Small intestine (tissue), 7 donors: ENCODE data around the gene PLCB4. TPM values are rescaled to one million over a fixed set of nuclear protein-coding genes. Genes with fewer than 3 reads are reported as not detected.

Experiments used
- DNase-seq, 2 donors: peaks; one replicate each; pipeline versions ENCODE4 v3.0.0 to v3.0.0-alpha.2; 2013
- FAIRE-seq: peaks from 2 replicates; lab custom pipeline; 2012; peaks lifted over from hg19 to GRCh38; lab: Jason Lieb, UNC
- H3K27ac ChIP-seq, 3 donors: one replicate each; pipeline ENCODE4 v1.5.1; 2013; ENCODE audit warnings: low read length in 2 of 3, mild to moderate bottlenecking in 2 of 3, control low read depth in 1 of 3, inconsistent platforms in 1 of 3, low read depth in 1 of 3, moderate library complexity in 1 of 3
- H3K27me3 ChIP-seq, 3 donors: one replicate each; pipeline ENCODE4 v1.6.1; 2013; ENCODE audit warnings: low read length in 3 of 3, inconsistent platforms in 1 of 3; ENCODE audit not compliant: control insufficient read depth in 3 of 3, insufficient read depth in 3 of 3
- H3K36me3 ChIP-seq, 3 donors: one replicate each; pipeline ENCODE4 v1.6.1; 2013; ENCODE audit warnings: low read length in 3 of 3, inconsistent platforms in 1 of 3, low read depth in 1 of 3, mild to moderate bottlenecking in 1 of 3, moderate library complexity in 1 of 3; ENCODE audit not compliant: control insufficient read depth in 3 of 3, insufficient read depth in 2 of 3
- H3K4me1 ChIP-seq, 3 donors: one replicate each; pipeline ENCODE4 v1.6.1; 2013; ENCODE audit warnings: low read length in 2 of 3, inconsistent platforms in 1 of 3, low read depth in 1 of 3, mild to moderate bottlenecking in 1 of 3, moderate library complexity in 1 of 3; ENCODE audit not compliant: control insufficient read depth in 3 of 3, insufficient read depth in 2 of 3
- H3K4me3 ChIP-seq, 3 donors: one replicate each; pipeline ENCODE4 v1.5.1; 2013; ENCODE audit warnings: low read length in 3 of 3, control low read depth in 1 of 3, inconsistent platforms in 1 of 3, low read depth in 1 of 3, mild to moderate bottlenecking in 1 of 3, moderate library complexity in 1 of 3
- H3K9me3 ChIP-seq, 2 donors: one replicate each; pipeline ENCODE4 v1.6.1; 2013; ENCODE audit warnings: low read depth in 1 of 2, low read length in 1 of 2; ENCODE audit not compliant: control insufficient read depth in 2 of 2, insufficient read depth in 1 of 2
- WGBS, 3 donors: extraction: QIAGEN DNeasy Blood & Tissue Kit; methylation state at CpG; one replicate each; pipeline ENCODE4 v1.1.7; 2013; 5-methylcytosine and 5-hydroxymethylcytosine counted together
- polyA plus RNA-seq, 4 donors: library from polyadenylated mRNA; stranded (reverse) in 3 of 4; unstranded in 1 of 4; fragments of 200-250 nt in 3 of 4; fragments of 120-200 nt in 1 of 4; gene quantifications; one replicate each; pipeline versions ENCODE4 v1.2.1 to v1.2.3, GENCODE V29; 2013
- donor health status: healthy with polysubstance abuse.
- donor health status: control.
- donor health status: control.
- donor health status: Bipolar disorder and iron deficiency.
- donor health status: healthy.

The PLCB4 gene
- polyA plus RNA-seq, 4 donors = under 0.01 to 14.4 (median 3.4) TPM

DNA sequence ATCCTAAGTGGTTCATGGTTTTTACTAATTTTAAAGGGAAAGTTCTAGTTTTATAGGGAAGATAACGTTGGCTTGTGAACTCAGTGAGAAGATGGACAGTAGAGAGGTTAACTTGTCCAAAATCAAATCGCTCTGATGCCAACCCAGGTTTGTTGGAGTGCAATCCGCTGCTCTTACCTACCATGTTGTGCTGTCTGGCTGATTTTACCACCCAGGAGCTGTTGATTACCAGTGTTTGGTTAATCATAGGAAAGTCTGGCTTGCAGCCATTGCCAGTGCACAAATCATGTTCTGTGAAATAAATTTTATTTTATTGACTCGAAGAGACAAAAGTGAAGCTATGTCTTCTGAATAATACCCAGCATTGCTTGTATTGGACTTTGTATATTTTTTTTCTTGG, 92.4 kb downstream of the PLCB4 start:
- no peaks in the 10 kb centered on the region for H3K9me3 ChIP-seq
- H3K27ac ChIP-seq = no peak overlapping the region
- DNase-seq = no peak
- H3K27me3 ChIP-seq = no peaks in the 10 kb centered on the region
- H3K4me3 ChIP-seq = no peak overlapping the region
- H3K4me1 ChIP-seq = no peaks in the 10 kb centered on the region
- 57 to 73% (median 65%) methylated on average over 4 of the region's 4 CpGs for WGBS, 3 donors
- no peaks in the 10 kb centered on the region for H3K36me3 ChIP-seq
- no peak for FAIRE-seq

DNA sequence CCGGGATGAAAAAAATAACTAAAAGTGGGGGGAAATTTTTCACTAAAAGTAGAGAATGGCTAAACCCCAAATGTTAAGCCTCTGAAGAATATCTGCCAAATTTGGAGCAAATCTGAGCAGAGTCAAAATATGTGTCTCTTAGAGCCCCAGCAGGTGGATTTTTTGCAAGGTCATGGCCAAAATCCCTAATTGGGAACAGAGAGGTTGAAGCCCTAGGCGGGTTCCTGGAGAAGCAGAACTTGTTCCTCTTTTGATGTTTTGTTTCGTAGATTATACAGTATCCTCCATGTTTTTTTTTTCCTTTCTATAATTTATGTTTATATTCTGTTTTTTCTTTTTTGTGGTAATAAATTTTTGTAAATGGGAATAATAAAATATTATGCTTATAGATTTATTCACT, 94.4 kb downstream of the PLCB4 start:
- no peak for DNase-seq
- Histone ChIP-seq H3K36me3 (no peaks in the 10 kb centered on the region), H3K9me3 (no peaks in the 10 kb centered on the region), H3K27ac (no peak overlapping the region), H3K27me3 (no peaks in the 10 kb centered on the region), H3K4me1 (no peaks in the 10 kb centered on the region), H3K4me3 (no peak overlapping the region)
- FAIRE-seq = no peak
- WGBS, 3 donors = 78 to 89% (median 78%) methylated on average over 3 of the region's 3 CpGs

DNA sequence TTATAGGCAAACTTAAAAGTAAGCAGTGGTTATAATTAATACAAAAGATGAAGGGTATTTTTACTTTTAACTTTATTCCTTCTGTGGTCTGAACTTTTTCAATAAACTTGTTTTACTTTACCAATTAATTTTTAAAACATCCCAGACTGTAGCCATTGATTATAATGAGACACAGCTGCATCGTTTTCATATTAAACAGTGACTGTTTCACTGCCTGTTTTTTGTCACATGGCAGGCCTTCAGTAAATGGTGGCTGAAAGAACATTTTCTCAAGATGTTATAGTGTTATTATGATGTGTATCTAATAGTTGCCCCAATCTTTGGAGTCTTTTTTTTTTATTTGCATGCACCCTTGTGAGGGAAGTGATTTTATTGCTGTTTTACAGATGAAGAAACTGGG, 95.1 kb downstream of the PLCB4 start:
- H3K9me3 ChIP-seq = no peaks in the 10 kb centered on the region
- no peak overlapping the region for H3K4me3 ChIP-seq
- 59 to 72% (median 61%) methylated on average over 1 of the region's 1 CpG for WGBS, 3 donors
- H3K27me3 ChIP-seq = no peaks in the 10 kb centered on the region
- no peaks in the 10 kb centered on the region for H3K36me3 ChIP-seq
- no peak overlapping the region for H3K27ac ChIP-seq
- FAIRE-seq (no peak), DNase-seq (no peak)
- H3K4me1 ChIP-seq = no peaks in the 10 kb centered on the region

DNA sequence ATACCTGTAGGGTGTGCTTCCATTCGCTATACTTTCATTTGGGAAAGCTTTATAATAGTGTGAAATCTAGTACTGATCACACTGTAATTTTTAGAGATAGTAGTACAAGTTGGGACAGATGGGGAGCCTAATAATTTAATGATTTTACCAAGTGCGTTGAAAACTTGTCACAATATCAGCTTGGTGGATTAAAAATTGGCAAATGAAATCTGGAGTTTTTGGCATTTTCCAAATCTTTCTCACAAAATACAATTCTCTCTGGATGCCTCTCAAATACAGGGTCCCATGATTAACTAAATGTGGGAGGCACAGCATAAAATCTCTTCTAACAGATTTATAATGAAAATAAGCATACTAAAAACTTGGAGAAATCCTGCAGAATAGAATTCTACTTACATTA, 96.4 kb downstream of the PLCB4 start:
- FAIRE-seq (no peak), DNase-seq (no peak)
- Histone ChIP-seq H3K9me3 (no peaks in the 10 kb centered on the region), H3K4me3 (no peak overlapping the region), H3K27ac (no peak overlapping the region), H3K36me3 (no peaks in the 10 kb centered on the region), H3K27me3 (no peaks in the 10 kb centered on the region), H3K4me1 (no peaks in the 10 kb centered on the region)
- WGBS, 3 donors = 89 to 95% (median 90%) methylated on average over 2 of the region's 2 CpGs

DNA sequence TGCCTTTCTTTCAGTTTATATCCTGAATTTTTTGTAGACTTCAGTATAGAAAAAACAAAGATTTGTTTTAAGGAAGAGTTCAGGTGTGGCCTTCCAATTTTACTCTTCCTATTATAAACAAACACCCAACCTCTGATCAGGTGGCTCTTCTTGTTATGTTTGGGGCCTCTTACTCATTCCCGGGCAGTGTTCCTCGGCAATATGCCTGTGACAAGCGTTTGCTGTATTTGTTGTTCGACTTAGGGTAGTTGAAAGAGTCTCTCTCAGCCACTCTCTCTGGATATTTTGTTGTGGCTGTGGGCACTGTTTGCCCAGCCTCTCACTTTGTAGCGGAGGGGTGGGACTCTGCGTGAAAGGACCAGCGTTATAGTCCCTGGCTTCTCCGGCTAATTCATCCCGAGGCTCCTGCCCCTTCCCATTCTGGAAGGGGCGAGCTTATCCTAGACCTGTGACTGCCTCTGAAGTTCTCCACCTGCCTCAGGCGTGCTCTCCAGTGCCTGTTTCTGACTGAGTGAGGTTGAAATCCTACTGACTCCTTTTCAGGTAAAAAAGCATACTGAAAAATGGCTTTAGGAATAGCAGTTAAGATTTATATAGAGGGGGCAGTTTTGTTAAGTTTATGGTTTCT, 97.4 kb downstream of the PLCB4 start:
- H3K4me3 ChIP-seq = no peak overlapping the region

DNA sequence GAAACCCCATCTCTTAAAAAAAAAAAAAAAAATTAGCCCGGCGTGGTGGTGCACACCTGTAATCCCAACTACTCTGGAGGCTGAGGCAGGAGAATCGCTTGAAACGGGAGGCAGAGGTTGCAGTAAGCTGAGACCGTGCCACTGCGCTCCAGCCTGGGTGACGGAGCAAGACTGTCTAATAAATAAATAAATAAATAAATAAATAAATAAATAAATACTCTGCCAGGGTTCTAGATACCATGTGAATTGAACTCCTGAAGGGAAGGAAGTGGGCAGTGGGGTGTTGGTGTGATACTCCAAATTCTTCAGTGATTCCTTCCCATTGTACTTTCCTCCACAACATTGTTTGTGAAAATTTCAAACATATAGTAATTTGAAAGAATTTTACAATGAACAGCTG, 100.5 kb downstream of the PLCB4 start:
- Histone ChIP-seq H3K9me3 (no peaks in the 10 kb centered on the region), H3K4me1 (no peaks in the 10 kb centered on the region), H3K27me3 (no peaks in the 10 kb centered on the region), H3K36me3 (no peaks in the 10 kb centered on the region), H3K27ac (no peak overlapping the region), H3K4me3 (no peak overlapping the region)
- no peak for FAIRE-seq
- DNase-seq = no peak
- WGBS, 3 donors = 95 to 97% (median 96%) methylated on average over 7 of the region's 7 CpGs

More for the DNA sequence above, 97.4 kb downstream of the PLCB4 start:
- WGBS, 3 donors = 71 to 73% (median 71%) methylated on average over 11 of the region's 11 CpGs
- no peaks in the 10 kb centered on the region for H3K9me3 ChIP-seq
- no peaks in the 10 kb centered on the region for H3K36me3 ChIP-seq
- peak in 1 of 2 donors; percentile 39 for DNase-seq
- FAIRE-seq = no peak
- no peak overlapping the region for H3K27ac ChIP-seq
- no peaks in the 10 kb centered on the region for H3K27me3 ChIP-seq
- H3K4me1 ChIP-seq = no peaks in the 10 kb centered on the region

DNA sequence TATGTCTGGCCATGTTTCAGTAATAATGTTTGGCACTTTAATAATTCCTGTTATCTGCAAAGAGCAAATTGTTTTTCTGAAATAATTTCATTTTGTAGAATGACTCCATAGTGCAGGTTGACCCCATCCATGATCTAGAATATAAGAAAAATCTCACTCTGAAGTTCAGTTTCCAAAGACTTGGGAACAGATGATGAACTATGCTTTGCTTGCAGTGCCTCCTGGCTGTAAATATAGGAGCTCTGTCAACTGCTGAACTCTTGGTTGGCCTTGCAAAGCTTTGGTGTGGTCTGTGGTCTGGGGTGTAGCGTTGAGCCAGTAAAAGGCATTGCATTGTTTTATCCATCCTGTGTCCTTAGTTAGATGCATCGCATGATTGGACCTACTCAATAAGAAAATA, 104.0 kb downstream of the PLCB4 start:
- DNase-seq = no peak
- Histone ChIP-seq H3K27me3 (no peaks in the 10 kb centered on the region), H3K27ac (no peak overlapping the region), H3K36me3 (no peaks in the 10 kb centered on the region), H3K4me3 (no peak overlapping the region), H3K4me1 (no peaks in the 10 kb centered on the region), H3K9me3 (no peaks in the 10 kb centered on the region)
- FAIRE-seq = no peak
- WGBS, 3 donors = 60 to 85% (median 71%) methylated on average over 2 of the region's 2 CpGs

DNA sequence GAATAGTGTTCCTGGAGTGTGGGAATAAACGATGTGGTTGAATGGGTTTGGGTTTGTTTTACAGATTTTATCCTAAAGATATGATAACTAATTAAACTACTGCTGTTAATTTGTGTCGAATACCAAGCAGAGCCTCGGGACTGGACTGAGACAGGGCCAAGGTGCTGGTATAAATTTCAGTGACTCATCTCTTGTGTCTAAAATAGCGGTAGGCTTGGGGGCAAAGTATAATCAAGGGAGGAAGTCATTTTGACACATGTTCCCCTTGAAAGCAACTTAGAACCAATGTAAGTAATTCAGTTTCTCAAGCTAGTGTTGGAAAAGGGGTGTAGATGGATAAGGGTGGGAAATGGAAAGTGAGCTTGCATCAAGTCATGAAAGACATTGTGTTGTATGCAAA, 108.4 kb downstream of the PLCB4 start:
- DNase-seq (no peak), FAIRE-seq (no peak)
- H3K4me1 ChIP-seq = no peaks in the 10 kb centered on the region
- no peaks in the 10 kb centered on the region for H3K27me3 ChIP-seq
- H3K9me3 ChIP-seq = no peaks in the 10 kb centered on the region
- no peaks in the 10 kb centered on the region for H3K36me3 ChIP-seq
- WGBS, 3 donors = 37 to 71% (median 48%) methylated on average over 4 of the region's 4 CpGs
- no peak overlapping the region for H3K4me3 ChIP-seq
- no peak overlapping the region for H3K27ac ChIP-seq

DNA sequence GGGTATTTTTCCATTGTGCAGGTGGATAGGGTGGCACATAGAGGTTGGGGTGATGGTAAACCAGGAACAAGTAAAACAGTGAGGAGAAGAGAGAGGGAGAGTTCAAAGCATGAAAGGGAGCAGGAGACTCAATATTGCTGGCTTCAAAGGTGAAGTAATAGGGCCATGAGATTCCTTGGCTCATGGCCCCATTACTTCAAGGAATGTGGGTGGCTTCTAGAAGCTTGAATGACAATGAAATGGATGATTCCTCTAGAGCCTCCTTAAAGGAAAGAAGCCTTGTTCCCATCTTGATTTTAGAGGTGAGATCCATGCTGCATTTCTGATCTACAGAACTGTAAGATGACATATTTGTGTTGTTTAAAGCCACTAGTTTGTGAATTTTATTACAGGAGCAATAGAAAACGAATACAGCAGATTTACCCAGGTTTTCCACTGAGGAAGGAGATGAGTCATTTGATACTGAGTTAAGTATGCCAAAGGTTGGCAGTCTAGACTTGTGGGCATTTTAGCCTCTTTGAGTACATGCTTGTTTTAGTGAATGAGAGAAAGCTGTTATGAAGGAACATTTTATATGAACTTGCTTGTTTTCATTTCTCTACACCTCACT, 110.4 kb downstream of the PLCB4 start:
- no peak for FAIRE-seq
- Histone ChIP-seq H3K27ac (no peak overlapping the region), H3K36me3 (no peaks in the 10 kb centered on the region), H3K4me1 (no peaks in the 10 kb centered on the region), H3K27me3 (no peaks in the 10 kb centered on the region), H3K9me3 (no peaks in the 10 kb centered on the region), H3K4me3 (no peak overlapping the region)
- WGBS, 3 donors = 11 to 44% (median 21%) methylated on average over 1 of the region's 1 CpG
- no peak for DNase-seq
